HG03159 (cell line): ENCODE measurements around the gene C7.
A peak's percentile ranks its signal among the peaks of the same experiment; 100 is the strongest.

Experiments used
- ATAC-seq: cut with Tn5 transposase; IDR thresholded peaks from one replicate; pipeline ENCODE4 v1.9.1; 2021; ENCODE audit warnings: mild to moderate bottlenecking, moderate library complexity; ENCODE audit not compliant: unreplicated experiment

The C7 gene

GRCh38 chr5:40915341-40915926 lies 6.1 kb downstream of the C7 start:
- no peak for ATAC-seq

- no peak for ATAC-seq
Measured at GRCh38 chr5:40916226-40916625, 6.9 kb downstream of the C7 start.

- ATAC-seq: no peak
Measured at GRCh38 chr5:40928886-40929448, 19.7 kb downstream of the C7 start.

GRCh38 chr5:40932766-40933165 lies 23.5 kb downstream of the C7 start:
- ATAC-seq: no peak

- ATAC-seq: no peak
Measured at GRCh38 chr5:40937075-40937474, 27.8 kb downstream of the C7 start.

GRCh38 chr5:40939753-40940152 lies 30.5 kb downstream of the C7 start:
- ATAC-seq: peak; percentile 54

GRCh38 chr5:40945111-40945510 lies 35.8 kb downstream of the C7 start:
- ATAC-seq: no peak

GRCh38 chr5:40955313-40955712 lies 46.0 kb downstream of the C7 start:
- ATAC-seq: no peak

- no peak for ATAC-seq
Measured at GRCh38 chr5:40957048-40957447, 47.8 kb downstream of the C7 start.

GRCh38 chr5:40958811-40959210 lies 49.5 kb downstream of the C7 start:
- no peak for ATAC-seq

- no peak for ATAC-seq
Measured at GRCh38 chr5:40960037-40960436, 50.7 kb downstream of the C7 start.

- no peak for ATAC-seq
Measured at GRCh38 chr5:40962207-40962955, 53.1 kb downstream of the C7 start.

GRCh38 chr5:40972434-40972833 lies 63.1 kb downstream of the C7 start:
- ATAC-seq: no peak

- no peak for ATAC-seq
Measured at GRCh38 chr5:40973364-40974004, 64.2 kb downstream of the C7 start.

- no peak for ATAC-seq
Measured at GRCh38 chr5:40976041-40976440, 66.7 kb downstream of the C7 start.

GRCh38 chr5:40976836-40977235 lies 67.5 kb downstream of the C7 start:
- ATAC-seq: no peak

GRCh38 chr5:40981420-40981819 lies 72.1 kb downstream of the C7 start:
- no peak for ATAC-seq

GRCh38 chr5:40983781-40984180 lies 74.5 kb downstream of the C7 start:
- ATAC-seq: no peak

GRCh38 chr5:40984884-40985283 lies 75.6 kb downstream of the C7 start:
- ATAC-seq: no peak

GRCh38 chr5:40985501-40985900 lies 76.2 kb downstream of the C7 start:
- ATAC-seq: no peak

GRCh38 chr5:40986666-40987065 lies 77.4 kb downstream of the C7 start:
- no peak for ATAC-seq

- no peak for ATAC-seq
Measured at GRCh38 chr5:40987349-40987748, 78.1 kb downstream of the C7 start.
